Testis (tissue), 3 donors: Measurements from ENCODE around the gene MAP7D2. TPM values are rescaled to one million over a fixed set of nuclear protein-coding genes. Genes with fewer than 3 reads are reported as not detected.

Experiments
- DNase-seq: peaks from one replicate; pipeline ENCODE4 v3.0.0-alpha.2; 2019
- H3K27ac ChIP-seq, 2 donors: fragments of 200-600 bp; sonication (generic); one replicate each; pipeline ENCODE4 v1.5.1; 2019
- H3K27me3 ChIP-seq: fragments of 200-600 bp; sonication (generic); one replicate; pipeline ENCODE4 v1.5.1; 2019
- H3K36me3 ChIP-seq: fragments of 200-600 bp; sonication (generic); one replicate; pipeline ENCODE4 v1.5.1; 2017; ENCODE audit warnings: low read depth; ENCODE audit errors: missing control alignments
- H3K4me1 ChIP-seq: fragments of 200-600 bp; sonication (generic); one replicate; pipeline ENCODE4 v1.5.1; 2019
- H3K4me3 ChIP-seq, 2 donors: fragments of 200-600 bp; sonication (generic); one replicate each; pipeline ENCODE4 v1.5.1; 2017 to 2019
- H3K9me3 ChIP-seq: fragments of 200-600 bp; sonication (generic); one replicate; pipeline ENCODE4 v1.5.1; 2017
- CTCF ChIP-seq, 3 experiments: fragments of 450-650 bp in 2 of 3; fragments of 200-600 bp in 1 of 3; sonication (generic) in 1 of 3; IDR thresholded peaks; one replicate each; pipeline ENCODE4 v1.5.1; 2016 to 2019; ENCODE audit warnings: antibody characterized with exemption in 3 of 3, mild to moderate bottlenecking in 2 of 3, moderate library complexity in 1 of 3
- POLR2A ChIP-seq: fragments of 450-650 bp; IDR thresholded peaks from one replicate; pipeline ENCODE4 v1.6.1; 2017; ENCODE audit warnings: antibody characterized with exemption, mild to moderate bottlenecking, moderate library complexity
- WGBS, 2 donors: methylation state at CpG; one replicate each; pipeline ENCODE4 v1.1.5; 2018; 5-methylcytosine and 5-hydroxymethylcytosine counted together
- intact Hi-C: fragments of 100-400 bp; cut with DNase I; formaldehyde crosslinking; loops from one replicate; pipeline ENCODE4 v1.15.1; 2023; ENCODE audit warnings: low total_unique reads
- polyA plus RNA-seq: library from polyadenylated mRNA; stranded (reverse); fragments of 350-450 nt; fragmentation: Illumina TruSeq; extraction: RNeasy Lipid Tissue Mini Kit (QIAGEN cat#74804); gene quantifications from one replicate; pipeline ENCODE4 v1.2.3, GENCODE V29; 2014; ENCODE audit warnings: low read depth, low replicate concordance; ENCODE audit not compliant: insufficient read depth
- total RNA-seq, 2 donors: library from RNA; depleted of rRNA; stranded (reverse); fragments of >200 nt; gene quantifications; one replicate each; pipeline ENCODE4 v1.2.3, GENCODE V29; 2016

MAP7D2 gene
- total and polyA plus RNA-seq, 3 donors from 2014 or later = 19.5 to 37.9 (median 36.6) TPM

DNA sequence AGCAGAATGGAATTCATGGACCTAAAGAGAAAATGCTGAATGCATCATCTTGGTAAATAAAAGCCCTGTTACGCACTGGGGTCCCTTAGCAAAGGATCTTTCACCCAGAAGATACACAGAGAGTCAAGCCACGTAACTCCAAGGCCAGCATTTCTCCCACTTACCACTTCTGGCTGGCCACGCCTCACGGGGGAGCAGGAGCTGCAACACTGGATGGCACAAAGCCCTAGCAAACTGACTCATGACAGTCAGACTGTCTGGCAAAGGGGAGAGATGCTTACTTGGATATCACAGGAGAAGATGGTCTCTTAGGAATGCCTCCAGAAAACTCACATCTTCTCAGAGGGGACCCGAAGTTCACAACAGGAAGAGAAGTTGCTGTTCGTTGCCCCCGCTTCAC, 74.5 kb downstream of the MAP7D2 start:
- no peaks in the 10 kb centered on the region for H3K27me3 ChIP-seq
- no peaks in the 10 kb centered on the region for H3K36me3 ChIP-seq
- no peak for TF ChIP-seq CTCF (IDR thresholded peaks at IDR 0.05)
- TF ChIP-seq POLR2A = no peak
- 73 to 86% methylated on average over 2 to 7 of the region's 7 CpGs for WGBS, 2 donors
- intact Hi-C loops = no loop called here
- DNase-seq = no peak
- no peak overlapping the region for H3K4me3 ChIP-seq
- H3K4me1 ChIP-seq = no peaks in the 10 kb centered on the region
- no peak overlapping the region for H3K27ac ChIP-seq
- no peaks in the 10 kb centered on the region for H3K9me3 ChIP-seq

- no peak overlapping the region for H3K27ac ChIP-seq
- no peak for DNase-seq
- intact Hi-C loops = no loop called here
- no peaks in the 10 kb centered on the region for H3K27me3 ChIP-seq
- TF ChIP-seq CTCF (IDR thresholded peaks at IDR 0.05) (no peak), POLR2A (no peak)
- H3K36me3 ChIP-seq = no peaks in the 10 kb centered on the region
- 88 to 92% methylated on average over 3 of the region's 3 CpGs for WGBS, 2 donors
- H3K4me1 ChIP-seq = no peaks in the 10 kb centered on the region
- no peaks in the 10 kb centered on the region for H3K9me3 ChIP-seq
- no peak overlapping the region for H3K4me3 ChIP-seq
Observed at GRCh38 chrX:20038966-20039365, 77.7 kb downstream of the MAP7D2 start.

GRCh38 chrX:20037186-20037585, 79.5 kb downstream of the MAP7D2 start:
- DNase-seq = no peak
- no peaks in the 10 kb centered on the region for H3K36me3 ChIP-seq
- H3K27ac ChIP-seq = no peak overlapping the region
- H3K4me1 ChIP-seq = no peaks in the 10 kb centered on the region
- no peak overlapping the region for H3K4me3 ChIP-seq
- intact Hi-C loops = no loop called here
- WGBS, 2 donors = 98% methylated on average over 5 of the region's 6 CpGs; no CpG with 5 or more reads in 1 of the 2 donors
- H3K9me3 ChIP-seq = no peaks in the 10 kb centered on the region
- no peaks in the 10 kb centered on the region for H3K27me3 ChIP-seq
- TF ChIP-seq POLR2A (no peak), CTCF (IDR thresholded peaks at IDR 0.05) (no peak)

DNA sequence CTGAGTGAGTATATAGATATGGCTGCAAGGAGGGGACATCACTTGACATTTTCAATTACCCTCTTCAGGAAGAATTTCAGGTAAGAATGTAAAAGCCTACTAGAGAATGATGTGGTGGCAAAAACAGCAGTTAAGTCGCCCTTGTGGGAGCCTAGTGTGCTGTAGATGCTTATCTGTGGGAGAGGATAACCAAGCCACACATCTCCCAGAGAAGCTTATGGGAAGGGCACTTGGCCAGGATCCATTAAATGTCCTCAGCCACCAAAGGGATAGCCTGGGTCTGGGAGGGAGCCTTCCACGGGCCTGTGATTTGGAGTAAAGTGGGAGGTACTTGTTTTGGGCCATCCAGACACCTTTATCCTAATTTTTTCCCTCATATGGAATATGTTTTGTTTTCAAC, 84.5 kb downstream of the MAP7D2 start:
- Histone ChIP-seq H3K4me3 (no peak overlapping the region), H3K9me3 (no peaks in the 10 kb centered on the region), H3K4me1 (no peaks in the 10 kb centered on the region), H3K27ac (no peak overlapping the region), H3K27me3 (no peaks in the 10 kb centered on the region), H3K36me3 (no peaks in the 10 kb centered on the region)
- intact Hi-C loops = no loop called here
- TF ChIP-seq CTCF (IDR thresholded peaks at IDR 0.05) = no peak
- no peak for TF ChIP-seq POLR2A
- no peak for DNase-seq
- 93 to 96% methylated on average over 2 of the region's 2 CpGs for WGBS, 2 donors

DNA sequence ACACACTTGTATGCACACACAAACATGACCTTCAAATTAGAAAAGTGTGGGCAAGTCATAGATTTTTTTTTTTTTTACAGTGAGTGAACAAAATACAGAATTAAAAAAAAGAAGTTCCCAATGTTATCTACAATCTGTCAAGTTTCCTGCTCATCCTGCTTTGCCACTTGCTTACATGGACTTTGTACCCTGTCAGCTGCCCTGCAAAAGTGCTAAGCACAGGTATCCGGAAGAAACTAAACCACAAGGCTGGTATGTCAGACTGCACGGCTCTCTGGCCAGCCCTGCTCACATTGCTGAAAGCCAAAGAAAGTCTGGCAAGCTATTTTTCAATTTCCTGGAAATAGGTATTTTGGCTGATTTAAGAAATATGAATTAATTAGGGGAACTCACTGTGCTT, 87.0 kb downstream of the MAP7D2 start:
- WGBS, 2 donors = 70 to 74% methylated on average over 2 of the region's 2 CpGs

More for the DNA sequence above, 87.0 kb downstream of the MAP7D2 start:
- DNase-seq = no peak
- no peaks in the 10 kb centered on the region for H3K9me3 ChIP-seq
- no peak overlapping the region for H3K27ac ChIP-seq
- intact Hi-C loops = no loop called here
- no peaks in the 10 kb centered on the region for H3K36me3 ChIP-seq
- H3K27me3 ChIP-seq = no peaks in the 10 kb centered on the region
- TF ChIP-seq POLR2A = no peak
- TF ChIP-seq CTCF (IDR thresholded peaks at IDR 0.05) = no peak
- H3K4me1 ChIP-seq = no peaks in the 10 kb centered on the region
- no peak overlapping the region for H3K4me3 ChIP-seq
